ENCODE measurements around the gene ARHGAP15. TPM values are rescaled to one million over a fixed set of nuclear protein-coding genes. Genes with fewer than 3 reads are reported as not detected.

ARHGAP15 gene
- total RNA-seq, 4 donors from 2014 or later = 3.4 to 9.3 (median 6.4) TPM

DNA sequence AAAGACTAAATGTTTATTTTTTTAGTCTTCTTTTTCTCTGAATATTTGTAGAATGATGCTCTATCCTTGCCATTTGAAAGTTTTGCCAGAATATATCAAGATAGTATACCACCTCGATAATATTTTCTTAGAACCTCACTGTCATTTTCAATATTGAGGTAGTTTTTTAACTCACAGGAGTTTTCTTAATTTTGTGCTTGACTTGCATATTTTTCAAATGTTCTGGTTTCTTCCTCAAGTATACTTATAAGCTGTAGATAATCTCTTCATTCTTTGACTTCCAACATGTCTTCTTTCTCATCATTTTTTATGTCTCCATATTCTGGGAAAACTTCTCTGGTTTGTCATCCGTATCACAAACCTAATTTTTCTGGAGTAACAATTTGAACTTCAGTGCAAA is 559.6 kb downstream of the ARHGAP15 start:
- Histone ChIP-seq H3K4me1 (peaks cover 0 to 8% (median 3%) of the 10 kb centered on the region in 3 donors), H3K27me3 (no peaks in the 10 kb centered on the region), H3K36me3 (no peaks in the 10 kb centered on the region), H3K4me3 (no peak overlapping the region), H3K27ac (no peak overlapping the region), H3K9me3 (no peaks in the 10 kb centered on the region)
- 81 to 90% methylated on average over 2 of the region's 2 CpGs for WGBS, 2 donors (ENCODE audit: low coverage in 1 of 2)
- no peak for TF ChIP-seq EP300 (IDR thresholded peaks at IDR 0.05)
- no peak for TF ChIP-seq POLR2A (IDR thresholded peaks at IDR 0.05)
- TF ChIP-seq, protein P1, sequence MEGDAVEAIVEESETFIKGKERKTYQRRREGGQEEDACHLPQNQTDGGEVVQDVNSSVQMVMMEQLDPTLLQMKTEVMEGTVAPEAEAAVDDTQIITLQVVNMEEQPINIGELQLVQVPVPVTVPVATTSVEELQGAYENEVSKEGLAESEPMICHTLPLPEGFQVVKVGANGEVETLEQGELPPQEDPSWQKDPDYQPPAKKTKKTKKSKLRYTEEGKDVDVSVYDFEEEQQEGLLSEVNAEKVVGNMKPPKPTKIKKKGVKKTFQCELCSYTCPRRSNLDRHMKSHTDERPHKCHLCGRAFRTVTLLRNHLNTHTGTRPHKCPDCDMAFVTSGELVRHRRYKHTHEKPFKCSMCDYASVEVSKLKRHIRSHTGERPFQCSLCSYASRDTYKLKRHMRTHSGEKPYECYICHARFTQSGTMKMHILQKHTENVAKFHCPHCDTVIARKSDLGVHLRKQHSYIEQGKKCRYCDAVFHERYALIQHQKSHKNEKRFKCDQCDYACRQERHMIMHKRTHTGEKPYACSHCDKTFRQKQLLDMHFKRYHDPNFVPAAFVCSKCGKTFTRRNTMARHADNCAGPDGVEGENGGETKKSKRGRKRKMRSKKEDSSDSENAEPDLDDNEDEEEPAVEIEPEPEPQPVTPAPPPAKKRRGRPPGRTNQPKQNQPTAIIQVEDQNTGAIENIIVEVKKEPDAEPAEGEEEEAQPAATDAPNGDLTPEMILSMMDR (IDR thresholded peaks at IDR 0.05) = no peak
- TF ChIP-seq POLR2AphosphoS5 (IDR thresholded peaks at IDR 0.05) = no peak
- no peak for ATAC-seq

DNA sequence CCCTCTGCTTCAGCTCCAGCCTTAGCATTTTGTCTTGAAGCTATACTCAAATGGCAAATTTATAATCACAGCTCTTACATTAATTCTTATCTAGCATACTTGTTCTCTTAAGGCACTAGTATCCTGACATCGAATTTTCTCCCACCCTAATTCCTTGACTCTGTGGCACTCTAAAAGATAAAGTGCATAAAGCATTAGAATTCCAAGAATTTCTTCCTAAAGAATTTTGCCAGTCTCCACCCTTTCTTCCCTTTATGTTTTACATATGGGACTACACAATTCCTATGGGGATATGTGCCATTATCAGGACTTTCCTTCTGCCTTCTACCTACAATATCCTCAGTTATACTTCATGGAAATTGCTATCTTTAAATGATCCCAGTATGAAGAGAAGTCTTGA is 560.3 kb downstream of the ARHGAP15 start:
- ATAC-seq = no peak
- Histone ChIP-seq H3K9me3 (no peaks in the 10 kb centered on the region), H3K27me3 (no peaks in the 10 kb centered on the region), H3K4me1 (peaks cover 0 to 8% (median under 1%) of the 10 kb centered on the region in 3 donors), H3K36me3 (no peaks in the 10 kb centered on the region), H3K27ac (no peak overlapping the region), H3K4me3 (no peak overlapping the region)
- 69 to 79% methylated on average over 1 of the region's 1 CpG for WGBS, 2 donors (ENCODE audit: low coverage in 1 of 2)
- TF ChIP-seq POLR2AphosphoS5 (IDR thresholded peaks at IDR 0.05) (no peak), POLR2A (IDR thresholded peaks at IDR 0.05) (no peak), EP300 (IDR thresholded peaks at IDR 0.05) (no peak)
- TF ChIP-seq, protein P1 (IDR thresholded peaks at IDR 0.05) = no peak

DNA sequence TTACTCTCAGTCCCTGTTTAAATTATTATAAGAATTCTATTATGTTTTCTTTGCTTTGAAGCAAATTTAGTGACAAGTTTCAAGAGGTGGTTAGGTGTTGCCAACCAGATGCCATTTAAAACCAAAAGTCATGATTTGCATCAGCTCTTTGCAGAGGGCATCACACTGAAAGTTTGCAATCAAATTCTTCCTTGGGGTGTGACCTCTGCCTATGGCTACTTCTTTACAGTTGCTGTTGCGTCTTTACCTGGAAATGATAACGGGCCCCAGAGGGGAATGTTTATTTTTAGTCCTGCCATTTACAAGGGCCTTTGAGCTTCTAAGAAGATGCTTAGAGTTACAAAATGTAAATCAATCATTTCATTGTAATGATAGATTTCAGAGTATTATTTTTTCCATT is 561.0 kb downstream of the ARHGAP15 start:
- 88 to 100% methylated on average over 2 of the region's 2 CpGs for WGBS, 2 donors (ENCODE audit: low coverage in 1 of 2)
- no peak overlapping the region for H3K4me3 ChIP-seq
- H3K4me1 ChIP-seq = peaks cover 0 to 4% (median 0%) of the 10 kb centered on the region in 3 donors
- no peaks in the 10 kb centered on the region for H3K27me3 ChIP-seq
- no peaks in the 10 kb centered on the region for H3K9me3 ChIP-seq
- no peaks in the 10 kb centered on the region for H3K36me3 ChIP-seq
- TF ChIP-seq POLR2A (IDR thresholded peaks at IDR 0.05) (no peak), EP300 (IDR thresholded peaks at IDR 0.05) (no peak), POLR2AphosphoS5 (IDR thresholded peaks at IDR 0.05) (no peak)
- TF ChIP-seq, protein P1 (IDR thresholded peaks at IDR 0.05) = no peak
- ATAC-seq = no peak
- no peak overlapping the region for H3K27ac ChIP-seq

DNA sequence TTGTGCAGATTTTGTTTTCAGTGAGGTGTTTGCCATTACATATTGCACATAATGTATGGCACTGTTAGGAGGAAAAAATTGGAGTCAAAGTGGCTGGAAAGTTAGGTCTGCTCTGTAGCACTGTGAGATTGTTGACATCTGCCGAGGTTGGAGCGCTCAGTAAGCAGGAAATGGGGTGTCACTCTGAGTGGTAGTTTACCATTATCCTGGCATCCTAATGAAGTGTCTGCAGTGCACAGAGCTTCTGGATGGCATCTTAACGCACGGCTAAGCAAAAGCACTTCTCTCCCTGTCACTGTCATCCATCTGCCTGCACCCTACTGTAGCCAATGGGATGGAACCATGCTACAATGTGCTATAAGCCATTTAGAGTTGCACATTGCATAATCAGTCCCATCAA is 561.9 kb downstream of the ARHGAP15 start:
- H3K27ac ChIP-seq = no peak overlapping the region
- H3K4me3 ChIP-seq = no peak overlapping the region
- no peak for ATAC-seq
- no peaks in the 10 kb centered on the region for H3K27me3 ChIP-seq
- no peaks in the 10 kb centered on the region for H3K4me1 ChIP-seq
- H3K9me3 ChIP-seq = no peaks in the 10 kb centered on the region
- TF ChIP-seq EP300 (IDR thresholded peaks at IDR 0.05) (no peak), POLR2AphosphoS5 (IDR thresholded peaks at IDR 0.05) (no peak), POLR2A (IDR thresholded peaks at IDR 0.05) (no peak)
- TF ChIP-seq, protein P1 (IDR thresholded peaks at IDR 0.05) = no peak
- H3K36me3 ChIP-seq = no peaks in the 10 kb centered on the region
- WGBS, 2 donors (ENCODE audit: low coverage in 1 of 2) = 74 to 85% methylated on average over 4 of the region's 4 CpGs

DNA sequence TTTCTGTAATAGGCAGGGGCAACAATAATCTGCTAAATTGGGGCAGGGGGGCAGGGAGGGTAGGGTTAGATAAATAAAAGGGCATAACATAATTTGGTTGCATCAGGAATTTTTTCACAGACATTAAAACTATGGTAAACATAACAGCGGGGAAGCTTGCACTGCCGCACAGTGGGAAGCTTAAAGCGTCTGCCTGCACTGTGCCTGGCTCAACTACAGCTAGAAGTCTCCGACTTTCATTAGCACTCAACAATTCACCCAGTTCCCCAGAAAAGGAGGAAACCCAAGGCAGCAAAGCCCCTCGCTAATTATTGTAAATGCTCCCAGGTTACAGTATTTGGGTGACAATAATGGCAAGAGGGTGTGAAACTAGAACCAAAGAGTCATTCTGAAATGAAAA is 562.9 kb downstream of the ARHGAP15 start:
- no peaks in the 10 kb centered on the region for H3K27me3 ChIP-seq
- WGBS, 2 donors (ENCODE audit: low coverage in 1 of 2) = 79 to 94% methylated on average over 5 of the region's 5 CpGs
- no peak for ATAC-seq
- no peaks in the 10 kb centered on the region for H3K36me3 ChIP-seq
- no peaks in the 10 kb centered on the region for H3K4me1 ChIP-seq
- TF ChIP-seq EP300 (IDR thresholded peaks at IDR 0.05) (no peak), POLR2AphosphoS5 (IDR thresholded peaks at IDR 0.05) (no peak), POLR2A (IDR thresholded peaks at IDR 0.05) (no peak)
- TF ChIP-seq, protein P1 (IDR thresholded peaks at IDR 0.05) = no peak
- no peaks in the 10 kb centered on the region for H3K9me3 ChIP-seq
- no peak overlapping the region for H3K4me3 ChIP-seq
- H3K27ac ChIP-seq = no peak overlapping the region

Measured in gastroesophageal sphincter (tissue), 4 donors.